HG03108 (cell line): ENCODE results near the gene EIF3L.
A peak's percentile ranks its signal among the peaks of the same experiment; 100 is the strongest.

Experiments used
- ATAC-seq: cut with Tn5 transposase; IDR thresholded peaks from one replicate; pipeline ENCODE4 v1.9.1; 2021; ENCODE audit warnings: moderate library complexity; ENCODE audit not compliant: unreplicated experiment

Gene EIF3L

DNA sequence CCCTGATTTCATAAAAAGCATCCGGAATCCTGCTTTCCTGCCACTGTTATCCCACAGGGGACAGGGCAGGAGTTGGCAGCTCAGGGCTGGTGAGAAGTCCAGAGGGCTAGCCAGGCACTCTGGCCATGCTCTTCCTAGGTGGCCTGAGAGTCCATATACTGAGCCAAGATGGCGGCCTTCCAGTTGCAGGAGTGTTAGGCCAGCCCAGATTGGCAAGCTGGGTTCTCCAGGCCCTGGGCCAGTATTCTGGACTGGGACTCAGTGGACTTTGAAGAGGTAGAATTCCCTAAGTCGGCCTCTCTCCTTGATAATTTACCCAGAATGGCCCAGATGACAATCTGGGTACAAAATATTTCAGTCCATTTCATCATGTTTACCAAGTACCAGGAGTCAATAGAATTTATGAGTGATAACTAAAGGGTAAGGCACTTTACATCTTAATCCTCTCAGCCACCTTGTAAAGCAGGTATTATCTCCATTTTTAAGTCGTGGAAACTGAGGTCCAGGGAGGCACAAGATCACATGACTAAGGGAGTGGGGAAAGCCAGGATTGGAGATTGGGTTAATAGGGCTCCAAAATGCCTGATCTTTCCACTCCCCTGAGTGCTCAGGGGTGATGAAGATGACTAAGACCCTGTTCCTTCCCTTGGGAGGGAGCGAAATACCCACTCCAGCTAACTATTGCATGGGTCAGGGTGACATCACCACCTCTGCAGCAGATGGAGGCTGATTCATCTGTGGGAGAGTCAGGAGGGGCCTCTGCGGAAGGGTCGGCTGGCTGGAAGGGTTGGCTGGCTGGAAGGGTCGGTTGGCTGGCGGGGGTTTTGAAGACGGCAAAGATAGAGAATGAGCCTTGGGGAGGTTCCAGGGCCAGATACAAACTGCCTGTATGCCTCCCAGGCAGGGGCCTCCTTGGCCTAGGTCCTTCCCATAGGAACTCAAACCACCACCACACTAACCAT, 55.6 kb downstream of the EIF3L start:
- ATAC-seq = no peak

DNA sequence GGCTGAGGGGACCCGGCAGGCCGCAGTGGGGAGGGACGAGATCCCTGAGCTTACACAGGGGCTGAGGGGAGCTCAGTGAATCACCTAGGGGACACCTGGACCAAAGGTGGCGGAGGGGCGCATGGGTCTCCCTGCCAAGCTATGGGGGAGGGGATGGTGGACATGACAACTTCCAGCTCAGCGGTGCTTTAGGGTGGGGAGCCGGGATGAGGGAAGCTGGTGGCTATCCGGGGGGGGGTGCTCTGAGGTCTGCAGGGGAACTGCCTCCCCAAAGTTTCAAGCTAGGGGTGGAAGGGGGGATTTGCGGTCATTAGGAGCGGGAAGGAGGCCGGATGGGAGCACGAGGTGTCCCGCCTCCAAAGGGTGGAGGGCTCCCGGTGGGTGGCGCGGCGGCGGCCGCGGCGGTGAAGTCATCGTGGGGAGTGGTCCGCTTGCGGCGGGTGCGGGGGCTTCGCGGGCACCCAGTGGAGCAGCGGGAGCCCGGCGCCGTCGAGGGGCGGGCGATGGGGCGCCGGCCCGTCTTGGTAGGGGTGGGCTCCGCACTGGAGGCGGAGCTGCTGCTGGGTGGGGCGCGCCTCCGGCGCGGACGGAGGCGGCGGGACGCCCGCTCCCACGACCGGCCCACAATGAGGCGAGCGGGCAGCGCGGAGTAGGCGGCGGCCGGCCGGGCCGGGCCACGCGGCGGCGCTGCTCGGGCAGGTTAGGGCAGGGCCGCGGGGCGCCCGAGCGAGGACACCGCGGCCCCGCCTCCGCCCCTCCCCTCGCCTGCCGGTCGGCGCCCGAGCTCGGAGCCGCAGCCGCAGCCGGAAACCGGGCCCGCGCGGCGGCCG, 56.5 kb downstream of the EIF3L start, which contains the start of gene MICALL1:
MICALL1 (plus strand) TSS at position 764 of the 830 bp plus-strand sequence. CDS start 126 bp downstream, outside the sequence.
- ATAC-seq = peak; percentile 85

DNA sequence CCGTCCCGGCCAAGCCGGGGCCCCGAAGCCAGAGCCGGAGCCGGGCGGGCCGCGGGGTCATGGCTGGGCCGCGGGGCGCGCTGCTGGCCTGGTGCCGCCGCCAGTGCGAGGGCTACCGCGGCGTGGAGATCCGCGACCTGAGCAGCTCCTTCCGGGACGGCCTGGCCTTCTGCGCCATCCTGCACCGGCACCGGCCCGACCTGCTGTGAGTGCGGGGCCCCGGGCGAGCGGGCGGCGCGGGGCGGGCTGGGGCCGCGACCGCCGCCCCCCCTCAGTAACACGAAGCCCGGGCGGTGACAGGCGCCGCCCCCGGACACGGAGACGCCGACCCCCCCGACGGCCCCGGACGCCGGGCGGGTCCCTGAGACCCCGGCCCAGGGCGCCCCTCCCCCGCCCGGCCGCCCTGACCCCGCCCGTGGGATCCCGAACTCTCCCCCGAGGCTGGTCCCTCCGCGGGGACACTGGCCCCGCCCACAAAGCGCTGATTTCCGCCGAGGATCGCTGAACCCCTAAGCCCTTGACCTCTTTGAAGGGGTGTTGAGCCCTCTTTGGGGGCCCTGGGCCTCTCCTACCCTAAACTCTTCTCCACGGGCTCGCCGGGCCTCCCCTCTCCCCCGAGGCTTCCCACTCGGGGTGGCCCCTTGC, 57.3 kb downstream of the EIF3L start:
- ATAC-seq = peak; percentile 20

DNA sequence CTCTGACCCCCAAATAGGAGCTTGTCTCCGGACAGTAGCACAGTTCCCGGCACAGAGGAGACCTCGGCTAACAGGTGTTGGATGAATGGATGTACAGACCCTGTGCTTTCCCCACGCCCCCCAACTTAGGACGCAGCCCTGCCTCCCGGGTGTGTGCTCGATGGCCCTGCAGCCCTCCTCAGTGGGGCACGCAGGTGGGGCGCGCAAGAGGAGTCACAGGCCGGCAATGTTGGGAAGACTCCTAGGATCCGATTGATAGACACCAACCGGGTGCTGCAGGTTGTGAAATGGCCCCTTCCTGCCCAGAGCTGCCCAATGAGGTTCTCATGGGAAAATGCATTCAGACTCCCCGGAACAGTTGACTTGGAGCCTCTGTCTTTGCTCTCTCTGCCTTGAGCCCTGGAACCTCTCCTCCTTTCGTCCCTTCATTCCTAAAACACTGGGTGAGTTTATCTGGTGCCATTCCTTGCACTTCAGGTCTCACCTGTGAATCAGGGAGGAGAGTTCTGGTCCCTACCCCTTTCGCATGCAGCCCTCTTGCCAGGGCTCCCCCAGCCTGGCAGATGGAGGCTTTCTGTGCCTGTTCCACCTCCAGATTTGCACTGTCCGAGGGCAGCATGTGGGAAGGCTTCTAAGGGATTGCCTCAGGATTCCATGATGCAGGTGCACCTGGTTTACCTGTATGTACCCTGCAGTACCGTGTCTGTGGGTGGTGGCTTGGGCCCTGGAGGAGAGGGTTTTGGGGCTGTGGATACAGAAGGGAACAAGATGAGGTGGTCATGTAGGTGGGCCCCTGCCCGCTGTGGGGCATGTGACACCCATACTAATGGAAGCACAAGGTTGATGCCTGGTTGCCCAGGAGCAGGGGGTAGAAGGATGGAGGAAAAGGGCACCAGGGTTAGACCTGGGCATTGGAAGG, 58.1 kb downstream of the EIF3L start:
- no peak for ATAC-seq

DNA sequence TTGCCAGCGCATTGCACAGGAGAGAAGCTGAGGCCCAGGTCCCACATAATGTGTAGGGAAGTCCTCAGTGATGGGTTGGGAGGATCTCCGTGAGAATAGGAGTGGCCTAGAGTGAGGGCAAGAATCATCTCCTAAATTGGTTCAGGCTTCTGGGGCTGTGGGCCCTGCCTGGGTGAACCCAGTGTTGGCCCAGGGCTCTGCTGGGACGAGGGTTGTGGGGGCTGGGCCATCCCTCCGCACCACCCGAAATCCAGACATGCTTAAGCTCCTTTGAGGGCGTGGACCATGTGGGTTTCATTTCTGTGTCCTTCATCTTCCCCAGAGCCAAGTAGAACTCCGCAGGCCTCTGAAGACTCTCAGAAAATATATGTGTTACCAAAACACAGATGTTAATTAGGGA, 60.5 kb downstream of the EIF3L start:
- ATAC-seq = no peak

DNA sequence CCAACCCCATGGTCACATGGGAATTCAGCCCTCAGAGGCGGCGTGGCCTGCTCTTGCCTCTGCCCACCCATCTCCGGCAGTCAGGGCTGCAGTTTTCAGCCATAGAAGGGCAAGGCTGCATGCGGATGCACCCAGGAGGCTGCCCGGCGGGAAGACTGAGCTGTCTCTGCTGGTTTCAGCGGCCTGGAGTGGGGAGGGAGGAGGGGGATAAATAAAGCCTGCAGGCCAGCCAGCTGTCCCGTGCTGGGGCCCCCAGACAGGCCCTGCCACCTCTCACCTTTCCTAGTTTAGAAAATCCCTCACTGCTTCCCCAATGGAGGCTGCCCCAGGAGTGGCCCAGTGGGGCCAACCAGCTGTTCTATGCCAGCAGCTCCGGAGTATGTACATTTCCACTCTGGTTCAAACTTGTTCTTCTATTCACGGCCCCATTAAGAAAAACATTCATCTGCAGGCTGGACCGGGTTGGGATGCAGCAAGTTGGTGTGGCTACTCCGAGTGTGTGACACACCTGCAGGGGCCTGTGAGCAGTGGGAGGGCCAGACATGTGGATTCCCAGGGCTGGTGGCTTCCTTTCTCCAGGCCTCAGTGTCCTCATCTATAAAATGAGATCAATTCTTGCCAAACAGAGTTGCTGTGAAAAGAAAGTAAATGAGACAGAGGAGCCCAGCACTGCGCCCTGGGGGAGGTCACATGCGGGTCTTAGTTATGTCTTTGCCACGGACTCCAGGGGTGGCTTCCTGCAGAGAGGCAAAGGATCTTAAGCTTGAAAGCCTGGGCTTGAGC, 61.9 kb downstream of the EIF3L start:
- no peak for ATAC-seq

DNA sequence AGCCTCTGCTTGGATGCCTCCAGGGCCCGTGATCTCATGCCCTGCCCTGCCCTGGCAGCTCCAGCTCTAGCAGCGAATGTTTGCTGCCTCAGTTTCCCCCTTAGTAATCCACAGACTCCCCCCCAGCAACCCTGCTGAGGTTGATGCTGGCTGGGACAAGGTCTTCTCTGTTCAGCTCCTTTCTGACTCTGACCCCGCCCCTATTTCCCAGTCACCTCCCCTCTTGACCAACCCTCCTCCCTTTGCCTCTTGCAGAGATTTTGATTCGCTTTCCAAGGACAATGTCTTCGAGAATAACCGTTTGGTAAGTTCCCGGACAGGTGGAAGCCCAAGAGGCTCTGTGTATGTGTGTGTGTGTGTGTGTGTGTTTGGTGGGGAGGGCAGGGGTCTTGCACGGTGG, 62.5 kb downstream of the EIF3L start:
- no peak for ATAC-seq

DNA sequence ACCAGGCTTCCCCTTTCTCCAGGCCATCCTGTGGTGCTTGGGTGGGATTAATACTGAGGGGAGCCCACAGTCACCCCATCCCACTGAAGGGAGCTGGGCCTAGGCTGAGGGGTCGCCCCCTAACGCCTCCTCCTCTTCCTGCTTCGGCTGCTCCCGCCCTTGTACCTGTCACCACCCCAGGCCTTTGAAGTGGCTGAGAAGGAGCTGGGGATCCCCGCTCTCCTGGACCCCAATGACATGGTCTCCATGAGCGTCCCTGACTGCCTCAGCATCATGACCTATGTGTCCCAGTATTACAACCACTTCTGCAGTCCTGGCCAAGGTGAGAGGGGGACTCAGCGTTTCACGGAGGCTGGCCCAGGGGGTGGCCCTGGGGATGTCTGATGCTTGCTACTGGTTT, 63.0 kb downstream of the EIF3L start:
- ATAC-seq = no peak

DNA sequence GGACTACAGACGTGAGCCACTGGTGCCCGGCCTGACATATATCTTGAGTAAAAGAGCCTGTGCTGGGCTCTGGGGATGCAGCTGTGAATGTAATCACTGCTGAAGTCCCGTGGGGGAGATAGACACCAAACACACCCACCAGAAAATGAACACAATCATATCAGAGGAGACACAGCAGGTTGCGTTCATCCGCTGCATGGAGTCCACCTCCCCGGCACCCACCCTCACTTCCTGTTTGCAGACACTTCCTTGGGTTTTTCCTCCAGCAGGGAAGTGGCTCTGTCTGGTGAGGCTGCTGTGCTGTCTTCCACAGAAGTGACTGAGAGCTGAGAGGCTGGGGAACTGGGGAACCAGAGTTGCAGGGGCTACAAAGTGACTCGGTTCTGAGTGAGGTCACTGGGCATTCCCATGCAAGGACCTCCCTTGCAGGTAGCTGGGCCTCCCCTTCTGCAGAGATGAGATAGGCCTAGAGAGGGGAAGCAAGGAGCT, 64.1 kb downstream of the EIF3L start:
- ATAC-seq = no peak

DNA sequence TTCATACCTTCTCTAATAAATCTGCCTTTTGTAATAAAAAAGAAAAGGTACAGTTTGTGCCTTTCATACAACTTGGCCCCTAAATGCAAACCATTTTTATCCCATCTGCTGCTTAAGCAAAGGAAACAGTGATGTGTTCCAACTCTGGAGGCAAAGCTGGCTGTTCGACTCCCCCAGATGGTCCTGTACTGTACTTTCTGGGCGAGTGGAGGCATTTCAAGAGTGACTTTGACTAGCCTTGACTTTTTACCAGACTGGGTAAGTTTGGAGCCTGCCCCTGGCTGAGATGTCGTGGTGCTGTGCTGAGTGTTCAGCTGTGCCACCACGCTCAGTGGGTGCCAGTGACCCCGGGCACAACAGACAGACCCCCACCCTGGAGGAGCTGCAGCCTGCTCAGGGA, 67.1 kb downstream of the EIF3L start:
- no peak for ATAC-seq

DNA sequence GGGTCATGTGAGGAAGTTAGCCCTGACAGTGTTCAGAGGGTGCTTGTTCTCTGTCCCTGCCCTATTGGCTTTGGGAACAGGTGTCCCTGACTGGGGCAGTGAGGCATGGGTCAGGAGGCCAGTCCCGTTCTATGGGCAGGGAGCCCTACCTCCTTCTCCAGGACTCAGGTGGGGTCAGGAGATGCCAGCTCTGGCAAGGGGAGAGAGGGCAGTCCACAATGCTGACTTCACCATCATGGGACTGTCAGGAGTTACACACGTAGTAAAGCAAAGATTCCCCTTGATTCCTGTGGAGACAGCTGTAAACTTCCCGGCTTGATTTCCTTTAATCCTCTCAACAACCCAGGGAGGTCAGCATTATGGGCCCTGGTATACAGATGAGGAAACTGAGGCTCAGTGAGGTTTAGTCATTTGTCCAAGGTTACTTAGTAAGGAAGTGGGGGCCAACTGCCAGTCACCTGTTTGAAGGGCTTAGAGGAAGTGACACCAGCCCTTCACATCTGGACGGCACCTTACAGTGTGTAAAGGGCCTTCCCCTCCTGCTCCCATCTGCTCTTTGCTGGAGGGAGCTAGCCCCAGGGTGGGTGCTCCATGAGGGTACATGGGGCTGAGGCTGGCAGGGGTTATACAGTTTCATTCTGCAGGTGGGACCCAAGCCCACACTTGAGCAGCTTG, 68.8 kb downstream of the EIF3L start:
- ATAC-seq = no peak

DNA sequence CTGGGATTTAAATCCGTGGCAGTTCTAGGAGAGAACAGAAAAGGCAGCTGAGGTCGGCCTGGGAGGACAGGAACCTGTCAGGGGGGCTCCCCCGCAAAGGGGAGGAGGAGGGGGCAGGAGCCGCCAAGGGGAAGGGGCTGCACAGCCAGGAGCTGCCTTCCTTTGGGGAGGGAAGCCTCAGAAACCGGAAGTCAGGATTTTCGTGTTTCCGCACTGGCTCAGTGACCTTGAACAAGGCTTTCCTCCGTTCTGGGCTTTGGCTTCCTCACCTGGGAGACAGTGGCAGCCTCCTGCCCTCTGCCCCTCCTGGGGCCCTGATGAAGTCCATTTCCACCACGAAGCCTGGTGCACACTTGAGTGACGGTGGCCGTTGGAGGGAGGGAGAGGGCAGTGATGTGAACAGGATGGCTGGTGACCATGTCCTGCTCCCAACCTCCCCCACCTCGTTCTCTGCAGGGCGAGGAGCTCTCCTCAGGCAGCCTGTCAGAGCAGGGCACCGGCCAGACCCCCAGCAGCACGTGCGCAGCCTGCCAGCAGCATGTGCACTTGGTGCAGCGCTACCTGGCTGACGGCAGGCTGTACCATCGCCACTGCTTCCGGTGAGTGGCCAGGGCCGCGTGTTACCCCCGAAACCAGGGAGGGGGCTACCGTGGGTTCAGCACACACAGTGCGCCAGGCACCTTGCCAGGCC, 69.5 kb downstream of the EIF3L start:
- ATAC-seq = no peak

DNA sequence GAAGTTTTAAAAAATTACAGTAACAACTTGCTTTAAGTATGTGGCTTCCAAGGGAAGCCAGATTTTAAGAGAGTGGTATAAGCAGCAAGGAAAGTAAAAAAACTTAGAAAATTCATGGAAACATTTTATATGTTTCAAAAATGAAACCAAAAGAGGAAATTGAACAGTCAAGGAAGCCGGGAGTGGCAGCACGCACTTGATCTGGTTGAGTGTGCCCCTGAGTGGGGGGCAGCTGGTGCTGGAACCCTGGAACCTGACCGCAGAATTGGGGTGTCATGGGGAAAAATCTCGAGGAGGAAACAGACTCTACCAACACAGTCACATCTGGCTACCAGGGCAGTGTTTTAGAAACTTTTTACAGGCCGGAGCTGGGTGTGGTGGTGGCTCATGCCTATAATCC, 70.9 kb downstream of the EIF3L start:
- ATAC-seq = no peak

DNA sequence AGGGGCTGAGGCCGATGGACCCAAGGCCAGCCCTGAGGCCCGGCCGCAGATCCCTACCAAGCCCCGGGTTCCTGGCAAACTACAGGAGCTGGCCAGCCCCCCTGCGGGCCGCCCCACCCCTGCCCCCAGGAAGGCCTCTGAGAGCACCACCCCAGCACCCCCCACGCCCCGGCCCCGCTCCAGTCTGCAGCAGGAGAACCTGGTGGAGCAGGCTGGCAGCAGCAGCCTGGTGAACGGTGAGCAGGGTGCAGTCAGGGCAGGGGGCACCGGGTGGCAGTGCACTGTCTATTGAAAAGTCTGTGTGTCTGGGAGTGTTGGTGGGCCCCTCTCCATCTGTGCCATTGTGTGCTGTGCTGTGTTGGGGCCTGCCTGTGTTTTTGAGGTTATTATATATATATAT, 73.0 kb downstream of the EIF3L start:
- no peak for ATAC-seq

DNA sequence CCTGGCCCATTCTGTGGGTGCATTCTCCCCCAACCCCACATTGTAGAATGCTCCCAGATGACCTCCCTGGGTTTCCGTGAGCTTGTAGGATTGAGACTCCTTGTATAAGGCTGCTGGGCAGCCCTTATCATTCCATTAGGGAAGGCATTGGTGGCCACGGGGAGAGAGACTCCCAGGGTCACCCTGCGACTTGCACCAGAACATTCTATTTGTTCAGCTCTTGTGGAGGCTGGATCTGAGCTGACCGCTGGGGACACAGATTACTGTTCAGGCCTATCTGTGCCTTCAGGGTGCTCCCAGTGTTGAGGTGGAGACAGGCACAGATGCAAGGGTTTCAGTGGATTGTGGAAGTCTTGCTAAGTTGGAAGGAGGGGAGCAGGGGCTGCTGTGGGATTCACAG, 74.7 kb downstream of the EIF3L start:
- ATAC-seq = no peak

DNA sequence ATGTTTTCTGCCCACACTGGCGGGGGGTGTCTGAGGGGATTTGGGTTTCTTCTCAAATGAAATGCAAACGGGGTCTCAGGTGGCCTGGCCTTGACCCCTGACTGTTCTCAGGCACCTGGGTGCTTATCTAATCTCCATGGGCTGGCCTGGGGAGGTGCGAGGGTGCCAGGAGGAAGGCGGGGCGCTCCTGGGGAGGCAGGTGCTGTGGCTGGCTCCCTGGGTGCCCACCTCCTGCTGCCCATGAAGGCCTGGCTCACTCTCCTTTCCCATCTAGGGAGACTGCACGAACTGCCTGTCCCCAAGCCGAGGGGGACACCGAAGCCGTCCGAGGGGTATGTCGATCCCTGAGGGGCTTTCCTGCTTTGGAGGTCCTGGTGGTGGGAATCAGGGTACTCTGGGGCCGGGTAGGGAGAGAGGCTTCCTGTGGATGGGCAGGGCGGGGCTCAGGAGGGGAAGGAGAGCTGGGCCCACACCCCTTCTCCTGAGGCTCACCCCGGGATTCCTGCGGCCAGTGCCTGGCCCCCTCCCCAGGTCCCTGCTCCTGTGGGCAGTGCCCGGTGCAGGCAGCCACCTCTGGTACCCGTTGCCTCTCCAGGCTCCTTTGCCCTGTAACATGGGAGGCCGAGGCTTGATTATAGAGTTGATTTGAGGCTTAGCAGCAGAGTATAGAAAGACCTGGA, 75.3 kb downstream of the EIF3L start:
- no peak for ATAC-seq

DNA sequence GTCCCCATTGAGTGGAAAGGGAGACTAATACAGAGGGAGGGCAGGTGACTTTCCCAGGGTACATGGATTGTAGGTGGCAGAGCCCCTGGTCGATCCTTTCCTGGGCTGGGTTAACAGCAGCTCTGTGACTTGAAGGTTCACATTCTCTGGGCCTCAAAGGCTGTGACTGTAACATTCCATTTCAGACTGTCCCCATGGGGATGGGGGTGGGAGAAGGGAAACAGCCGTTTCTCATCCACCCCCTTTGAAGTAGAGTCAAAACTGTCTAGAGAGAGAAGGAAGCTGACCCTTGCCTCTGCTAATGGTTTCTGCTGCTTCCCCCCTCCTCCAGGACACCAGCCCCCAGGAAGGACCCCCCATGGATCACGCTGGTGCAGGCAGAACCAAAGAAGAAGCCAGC, 76.1 kb downstream of the EIF3L start:
- ATAC-seq = no peak

DNA sequence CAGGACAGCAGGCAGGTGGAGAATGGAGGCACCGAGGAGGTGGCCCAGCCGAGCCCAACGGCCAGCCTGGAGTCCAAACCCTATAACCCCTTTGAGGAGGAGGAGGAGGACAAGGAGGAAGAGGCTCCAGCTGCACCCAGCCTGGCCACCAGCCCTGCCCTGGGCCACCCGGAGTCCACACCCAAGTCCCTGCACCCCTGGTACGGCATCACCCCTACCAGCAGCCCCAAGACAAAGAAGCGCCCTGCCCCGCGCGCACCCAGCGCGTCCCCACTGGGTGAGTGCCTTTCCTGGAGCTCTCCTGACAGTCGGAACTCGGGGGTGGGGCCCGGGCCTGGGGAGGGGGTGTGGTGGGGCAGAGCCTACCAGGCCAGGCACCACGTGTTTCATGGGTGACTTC, 76.5 kb downstream of the EIF3L start:
- no peak for ATAC-seq
